Suprapubic skin (tissue), 4 donors: Measurements from ENCODE around the gene UGT1A8. TPM values are rescaled to one million over a fixed set of nuclear protein-coding genes. Genes with fewer than 3 reads are reported as not detected.

Experiments
- DNase-seq, 2 donors: peaks; one replicate each; pipeline ENCODE4 v3.0.0-alpha.2; 2019; ENCODE audit warnings: low spot score in 2 of 2
- H3K27ac ChIP-seq: fragments of 200-600 bp; sonication (generic); one replicate; pipeline ENCODE4 v1.5.1; 2019
- H3K27me3 ChIP-seq: fragments of 200-600 bp; sonication (generic); one replicate; pipeline ENCODE4 v1.5.1; 2019
- H3K36me3 ChIP-seq: fragments of 200-600 bp; sonication (generic); one replicate; pipeline ENCODE4 v1.5.1; 2019
- H3K4me1 ChIP-seq: fragments of 200-600 bp; sonication (generic); one replicate; pipeline ENCODE4 v1.5.1; 2019
- H3K4me3 ChIP-seq: fragments of 200-600 bp; sonication (generic); one replicate; pipeline ENCODE4 v1.5.1; 2019; ENCODE audit warnings: mild to moderate bottlenecking
- H3K9me3 ChIP-seq: fragments of 200-600 bp; sonication (generic); one replicate; pipeline ENCODE4 v1.5.1; 2019
- CTCF ChIP-seq, 2 donors: fragments of 200-600 bp in 1 of 2; fragments of 450-650 bp in 1 of 2; sonication (generic) in 1 of 2; IDR thresholded peaks; one replicate each; pipeline ENCODE4 v1.5.1; 2016 to 2019; ENCODE audit warnings: antibody characterized with exemption in 2 of 2, mild to moderate bottlenecking in 1 of 2, moderate library complexity in 1 of 2
- EP300 ChIP-seq: sonication (generic); formaldehyde crosslinking; IDR thresholded peaks from one replicate; pipeline ENCODE4 v1.6.1; 2017; ENCODE audit warnings: antibody characterized with exemption
- POLR2A ChIP-seq, 2 donors: fragments of 450-650 bp; IDR thresholded peaks; one replicate each; pipeline ENCODE4 v1.6.1; 2017; ENCODE audit warnings: antibody characterized with exemption in 2 of 2, mild to moderate bottlenecking in 2 of 2, moderate library complexity in 2 of 2
- POLR2AphosphoS5 ChIP-seq, 3 donors: sonication (generic); formaldehyde crosslinking; IDR thresholded peaks; one replicate each; pipeline ENCODE4 v1.6.1; 2017; ENCODE audit warnings: antibody characterized with exemption in 3 of 3
- whole genome bisulfite sequencing: methylation state at CpG from one replicate; pipeline ENCODE4 v1.1.5; 2018; 5-methylcytosine and 5-hydroxymethylcytosine counted together
- total RNA-seq, 4 donors: library from RNA; depleted of rRNA; stranded (reverse); fragments of >200 nt; gene quantifications; one replicate each; pipeline ENCODE4 v1.1.0, GENCODE V29; 2016

UGT1A8 gene
- total RNA-seq, 4 donors from 2014 or later = 0.47 TPM; not detected in 3

GRCh38 chr2:233822101-233822771, 204.8 kb downstream of the UGT1A8 start:
- Histone ChIP-seq H3K36me3 (no peaks in the 10 kb centered on the region), H3K4me1 (no peaks in the 10 kb centered on the region), H3K9me3 (peaks cover 3% of the 10 kb centered on the region), H3K27me3 (no peaks in the 10 kb centered on the region), H3K4me3 (no peak overlapping the region), H3K27ac (no peak overlapping the region)
- TF ChIP-seq EP300 (no peak), POLR2AphosphoS5 (IDR thresholded peaks at IDR 0.05) (no peak), POLR2A (IDR thresholded peaks at IDR 0.05) (no peak), CTCF (IDR thresholded peaks at IDR 0.05) (no peak)
- peak; percentile 39 to 73 for DNase-seq
- WGBS = 94% methylated on average over 2 of the region's 21 CpGs

Other genes starting within 250 kb of the UGT1A8 start
- gene USP40, start 50.9 kb upstream of the UGT1A8 start, total RNA-seq = 100 to 1,000 TPM in 1 of 4 donors, 10 to 100 TPM in 3; 16.2 to 125 (median 40.1) TPM
- gene UGT1A10, start 18.8 kb downstream of the UGT1A8 start, total RNA-seq = not detected
- not detected for gene UGT1A9, start 54.3 kb downstream of the UGT1A8 start, total RNA-seq
- gene UGT1A7, start 64.3 kb downstream of the UGT1A8 start, total RNA-seq = 1 to 10 TPM; 1.3 to 8.0 (median 2.2) TPM
- 10 to 100 TPM in 3 of 4 donors, 1 to 10 TPM in 1; 7.4 to 26.3 (median 19.5) TPM for gene UGT1A6, start 75.3 kb downstream of the UGT1A8 start, total RNA-seq
- 1 to 10 TPM in 2 of 4 donors, under 1 TPM in 2; 0.56 to 3.2 (median 1.2) TPM for gene UGT1A5, start 95.3 kb downstream of the UGT1A8 start, total RNA-seq
- gene UGT1A4, start 101.1 kb downstream of the UGT1A8 start, total RNA-seq = 1 to 10 TPM in 3 of 4 donors, not detected in 1; 1.8 to 2.6 (median 2.3) TPM
- 1 to 10 TPM in 1 of 4 donors, under 1 TPM in 1, not detected in 2; 0.98 to 3.0 TPM for gene UGT1A3, start 111.4 kb downstream of the UGT1A8 start, total RNA-seq
- gene UGT1A1, start 142.6 kb downstream of the UGT1A8 start, total RNA-seq = 1 to 10 TPM in 1 of 4 donors, under 1 TPM in 2, not detected in 1; 0.24 to 1.5 (median 0.72) TPM
- not detected for gene MROH2A, start 160.7 kb downstream of the UGT1A8 start, total RNA-seq
- gene HJURP, start 236.9 kb downstream of the UGT1A8 start, total RNA-seq = 1 to 10 TPM; 1.7 to 7.1 (median 3.9) TPM